ENCODE results near the gene IQCH.

GRCh38 chr15:67515090-67515489, 260.5 kb downstream of the IQCH start:
- TF ChIP-seq CTCF (IDR thresholded peaks at IDR 0.05): no peak
- no peak for TF ChIP-seq JUND (IDR thresholded peaks at IDR 0.05)
- TF ChIP-seq EP300 (IDR thresholded peaks at IDR 0.05; ENCODE audit: borderline replicate concordance in 1 of 2, low read depth in 1 of 2, low read length in 1 of 2): no peak
- no peak for TF ChIP-seq RFX5 (IDR thresholded peaks at IDR 0.05; ENCODE audit: low read length)
- no peak for TF ChIP-seq TCF12 (IDR thresholded peaks at IDR 0.05)
- no peak for TF ChIP-seq RCOR1 (IDR thresholded peaks at IDR 0.05; ENCODE audit: low read length)
- no peak for TF ChIP-seq POLR2AphosphoS5 (IDR thresholded peaks at IDR 0.05; ENCODE audit: low read depth, low read length)
